ACC112 (cell line): ENCODE data around the gene OR2AG2.

Experiments
- H2AFZ ChIP-seq: fragments of 200-600 bp; sonication (generic); one replicate; pipeline ENCODE4 v1.6.0; 2017; ENCODE audit warnings: antibody characterized with exemption, low read length; ENCODE audit not compliant: unreplicated experiment
- H3K27ac ChIP-seq: fragments of 200-600 bp; sonication (generic); 2 replicates; pipeline ENCODE4 v1.5.1; 2014; ENCODE audit warnings: low read depth, mild to moderate bottlenecking, antibody characterized with exemption, low read length, moderate library complexity
- H3K27me3 ChIP-seq: fragments of 200-600 bp; sonication (generic); 2 replicates; pipeline ENCODE4 v1.6.1; 2014; ENCODE audit warnings: mild to moderate bottlenecking, antibody characterized with exemption, low read length, moderate library complexity, mixed read lengths; ENCODE audit not compliant: insufficient read depth
- H3K36me3 ChIP-seq: fragments of 200-600 bp; sonication (generic); 2 replicates; pipeline ENCODE4 v1.6.1; 2016; ENCODE audit warnings: mild to moderate bottlenecking, antibody characterized with exemption, low read length, moderate library complexity, mixed read lengths; ENCODE audit not compliant: insufficient read depth
- H3K4me1 ChIP-seq: fragments of 200-600 bp; sonication (generic); one replicate; pipeline ENCODE4 v1.6.1; 2016; ENCODE audit warnings: low read length, mixed read lengths; ENCODE audit not compliant: insufficient read depth, unreplicated experiment, control insufficient read depth
- H3K4me3 ChIP-seq: fragments of 200-600 bp; sonication (generic); 2 replicates; pipeline ENCODE4 v1.5.1; 2014; ENCODE audit warnings: mild to moderate bottlenecking, low read depth, low read length
- H3K79me2 ChIP-seq: fragments of 200-600 bp; sonication (generic); one replicate; pipeline ENCODE4 v1.6.0; 2016; ENCODE audit warnings: low read length; ENCODE audit not compliant: control insufficient read depth, unreplicated experiment, insufficient read depth

Gene OR2AG2

DNA sequence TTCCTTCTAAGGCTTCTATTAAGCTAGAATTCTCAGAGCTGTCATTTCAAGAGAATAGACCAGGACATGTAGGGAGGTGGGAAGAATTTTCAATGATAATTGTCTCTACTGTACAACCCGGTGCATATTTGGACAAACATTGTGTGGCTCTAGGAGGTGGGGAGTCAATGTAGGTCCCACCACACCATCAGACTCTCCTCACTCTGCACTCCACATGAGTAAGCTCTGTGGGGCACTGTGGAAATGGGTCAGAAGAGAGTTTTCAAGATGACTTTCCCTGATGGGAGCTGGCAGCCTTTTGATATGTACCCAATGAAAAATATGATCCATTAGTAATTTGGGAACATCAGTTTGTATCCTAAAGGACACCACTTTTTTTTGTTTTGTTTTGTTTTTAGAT, 33.2 kb downstream of the OR2AG2 start:
- no peaks in the 10 kb centered on the region for H3K36me3 ChIP-seq
- H3K4me1 ChIP-seq: no peaks in the 10 kb centered on the region
- no peaks in the 10 kb centered on the region for H3K79me2 ChIP-seq
- H3K27me3 ChIP-seq: peaks cover 56% of the 10 kb centered on the region
- H3K27ac ChIP-seq: no peak overlapping the region
- H2AFZ ChIP-seq: no peak overlapping the region
- H3K4me3 ChIP-seq: no peak overlapping the region

DNA sequence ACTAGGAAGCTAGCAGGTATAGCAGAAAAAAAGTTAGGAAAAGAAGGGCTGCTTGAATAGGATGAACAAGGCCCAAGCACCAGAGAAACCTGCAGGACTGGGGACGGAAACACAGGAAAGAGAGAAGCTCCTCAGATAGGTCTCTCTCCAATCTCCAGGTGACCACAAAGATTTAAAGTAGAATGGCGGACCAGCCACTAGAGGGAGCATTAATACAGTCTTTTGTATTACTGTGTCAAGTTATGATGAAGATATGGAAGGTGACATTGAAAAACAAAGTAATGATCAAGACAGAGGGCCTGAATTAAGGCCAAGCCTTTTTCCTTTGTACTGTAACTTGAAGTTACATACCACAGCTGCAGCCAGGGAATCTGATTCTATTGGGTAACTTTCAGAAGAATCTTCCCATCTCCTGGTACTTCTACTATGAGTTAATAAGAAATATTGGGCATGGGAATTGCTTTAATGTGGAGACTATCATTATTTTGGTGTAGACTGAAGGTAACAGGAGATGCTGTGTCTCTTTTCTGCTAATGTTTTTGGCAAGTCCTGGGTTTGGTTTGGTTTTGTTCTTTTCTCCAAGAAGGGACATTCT, 33.8 kb downstream of the OR2AG2 start:
- Histone ChIP-seq H3K36me3 (no peaks in the 10 kb centered on the region), H3K27me3 (peaks cover 57% of the 10 kb centered on the region), H2AFZ (no peak overlapping the region), H3K79me2 (no peaks in the 10 kb centered on the region), H3K27ac (no peak overlapping the region), H3K4me3 (no peak overlapping the region), H3K4me1 (no peaks in the 10 kb centered on the region)

- no peaks in the 10 kb centered on the region for H3K4me1 ChIP-seq
- peaks cover 52% of the 10 kb centered on the region for H3K27me3 ChIP-seq
- H3K4me3 ChIP-seq: no peak overlapping the region
- H3K79me2 ChIP-seq: no peaks in the 10 kb centered on the region
- no peak overlapping the region for H2AFZ ChIP-seq
- H3K27ac ChIP-seq: no peak overlapping the region
- no peaks in the 10 kb centered on the region for H3K36me3 ChIP-seq
Observed at GRCh38 chr11:6736495-6737121, 35.2 kb downstream of the OR2AG2 start.

DNA sequence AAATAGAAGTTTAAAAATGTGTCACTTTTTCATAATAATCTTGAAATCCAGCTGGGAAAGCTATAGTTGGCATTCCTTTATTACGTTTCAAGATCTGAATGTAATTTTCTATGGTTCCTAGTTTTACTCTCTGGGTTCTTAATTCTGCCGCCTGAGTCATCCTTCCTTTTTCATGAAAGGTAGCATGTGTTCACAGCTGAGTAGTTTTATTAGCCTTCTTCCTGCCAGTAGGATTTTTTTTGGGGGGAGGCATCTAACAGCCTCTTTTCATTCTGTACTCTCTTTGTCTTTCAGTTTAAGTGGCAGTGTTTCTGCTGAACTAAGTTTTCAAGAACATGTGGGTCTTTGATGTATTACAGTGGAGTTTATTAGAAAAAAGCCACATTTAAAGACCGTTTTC, 36.5 kb downstream of the OR2AG2 start:
- Histone ChIP-seq H3K79me2 (no peaks in the 10 kb centered on the region), H3K4me1 (no peaks in the 10 kb centered on the region), H3K4me3 (no peak overlapping the region), H2AFZ (no peak overlapping the region), H3K27me3 (peaks cover 50% of the 10 kb centered on the region), H3K36me3 (no peaks in the 10 kb centered on the region), H3K27ac (no peak overlapping the region)

- H3K36me3 ChIP-seq: no peaks in the 10 kb centered on the region
- H3K27me3 ChIP-seq: peaks cover 46% of the 10 kb centered on the region
- no peaks in the 10 kb centered on the region for H3K79me2 ChIP-seq
- H3K4me3 ChIP-seq: no peak overlapping the region
- H2AFZ ChIP-seq: no peak overlapping the region
- no peak overlapping the region for H3K27ac ChIP-seq
- H3K4me1 ChIP-seq: no peaks in the 10 kb centered on the region
Observed at GRCh38 chr11:6734616-6735015, 37.2 kb downstream of the OR2AG2 start.

DNA sequence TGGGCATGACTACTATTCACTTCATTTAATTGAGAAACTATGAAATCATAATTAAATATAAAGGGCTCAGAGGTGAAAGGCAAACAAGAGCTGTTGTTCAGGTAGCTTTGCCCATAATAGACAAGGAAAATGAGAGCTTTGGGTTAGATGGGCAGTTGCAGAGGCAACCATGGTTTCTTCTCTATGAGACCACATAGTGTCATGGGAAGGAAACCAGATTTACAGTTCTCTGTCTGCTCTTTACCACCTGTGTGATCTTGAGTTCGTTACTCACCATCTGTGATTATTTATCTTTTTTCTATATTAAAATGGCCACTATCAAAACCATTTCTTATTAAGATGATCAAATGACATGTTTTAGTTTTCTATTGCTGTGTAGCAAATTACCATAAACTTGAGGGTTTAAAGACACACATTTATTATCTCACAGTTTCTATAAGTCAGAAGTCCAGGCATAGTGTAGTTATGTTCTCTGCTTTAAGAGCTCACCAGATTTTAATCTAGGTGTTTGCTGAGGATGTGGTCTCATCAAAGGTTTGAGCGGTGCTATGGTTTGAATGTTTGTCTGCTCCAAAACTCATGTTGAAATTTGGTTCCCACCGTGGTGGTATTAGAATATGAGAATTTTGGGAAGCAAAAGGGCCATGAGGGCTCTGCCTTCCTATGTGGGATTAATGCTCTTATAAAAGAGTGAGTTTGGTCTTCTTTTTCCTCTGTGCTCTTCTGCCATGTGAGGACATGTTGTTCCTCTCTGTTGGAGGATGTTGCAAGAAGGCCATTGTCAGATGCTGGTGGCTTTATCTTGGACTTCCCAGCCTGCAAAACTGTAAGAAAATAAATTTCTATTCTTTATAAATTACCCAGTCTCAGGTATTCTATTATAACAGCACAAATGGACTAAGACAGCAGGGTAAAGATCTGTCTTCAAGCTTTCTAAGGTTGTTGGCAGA, 38.2 kb downstream of the OR2AG2 start:
- H3K4me1 ChIP-seq: no peaks in the 10 kb centered on the region
- H3K27me3 ChIP-seq: peaks cover 50% of the 10 kb centered on the region
- H3K27ac ChIP-seq: no peak overlapping the region
- H3K36me3 ChIP-seq: no peaks in the 10 kb centered on the region
- no peaks in the 10 kb centered on the region for H3K79me2 ChIP-seq
- no peak overlapping the region for H2AFZ ChIP-seq
- no peak overlapping the region for H3K4me3 ChIP-seq

GRCh38 chr11:6727971-6728760, 43.6 kb downstream of the OR2AG2 start:
- no peak overlapping the region for H2AFZ ChIP-seq
- no peaks in the 10 kb centered on the region for H3K4me1 ChIP-seq
- H3K27me3 ChIP-seq: peaks cover 60% of the 10 kb centered on the region
- no peaks in the 10 kb centered on the region for H3K36me3 ChIP-seq
- no peak overlapping the region for H3K4me3 ChIP-seq
- no peaks in the 10 kb centered on the region for H3K79me2 ChIP-seq
- no peak overlapping the region for H3K27ac ChIP-seq

DNA sequence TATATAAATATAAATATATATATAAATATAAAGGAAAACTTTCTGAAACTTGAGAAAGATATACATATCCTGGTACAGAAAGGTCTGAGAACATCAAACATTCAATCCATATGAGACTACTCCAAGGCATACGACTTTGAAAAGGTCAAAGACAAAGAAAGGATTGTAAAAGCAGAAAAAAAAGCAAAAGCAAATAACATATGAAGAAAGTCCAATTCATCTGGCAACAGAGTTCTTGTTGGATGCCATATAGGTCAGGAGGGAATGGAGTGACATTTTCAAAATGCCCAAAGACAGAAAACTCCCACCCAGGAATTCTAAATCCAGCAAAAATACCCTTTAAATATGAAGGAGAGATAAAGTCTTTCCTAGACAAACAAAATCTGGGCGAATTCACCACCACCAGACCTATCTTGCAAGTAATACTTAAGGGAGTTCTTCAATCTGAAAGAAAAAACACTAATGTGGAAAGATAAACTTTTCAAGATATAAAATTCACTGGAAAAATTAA, 46.3 kb downstream of the OR2AG2 start:
- H3K4me1 ChIP-seq: no peaks in the 10 kb centered on the region
- no peaks in the 10 kb centered on the region for H3K79me2 ChIP-seq
- no peaks in the 10 kb centered on the region for H3K36me3 ChIP-seq
- no peak overlapping the region for H3K27ac ChIP-seq
- no peak overlapping the region for H2AFZ ChIP-seq
- H3K4me3 ChIP-seq: no peak overlapping the region
- H3K27me3 ChIP-seq: peaks cover 86% of the 10 kb centered on the region

DNA sequence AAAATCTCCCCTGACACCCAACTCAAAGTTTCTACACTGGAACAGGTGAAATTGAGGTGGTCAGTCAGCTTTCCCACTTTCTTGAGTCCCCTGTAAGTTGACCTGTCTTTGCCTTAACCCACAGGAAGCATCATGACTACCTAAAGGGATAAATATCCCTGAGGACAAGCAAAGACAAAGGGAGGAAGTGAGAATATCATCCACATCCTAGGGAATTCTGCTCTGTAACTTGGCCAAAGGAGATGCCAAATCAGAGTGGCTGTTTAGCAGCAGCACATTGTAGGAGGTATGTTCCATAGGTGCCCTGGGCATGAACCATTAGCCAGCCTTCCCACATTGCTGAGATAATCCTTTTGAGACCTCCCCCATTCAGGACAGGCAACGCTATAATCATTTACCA, 47.8 kb downstream of the OR2AG2 start:
- no peaks in the 10 kb centered on the region for H3K36me3 ChIP-seq
- no peaks in the 10 kb centered on the region for H3K79me2 ChIP-seq
- H3K27ac ChIP-seq: no peak overlapping the region

DNA sequence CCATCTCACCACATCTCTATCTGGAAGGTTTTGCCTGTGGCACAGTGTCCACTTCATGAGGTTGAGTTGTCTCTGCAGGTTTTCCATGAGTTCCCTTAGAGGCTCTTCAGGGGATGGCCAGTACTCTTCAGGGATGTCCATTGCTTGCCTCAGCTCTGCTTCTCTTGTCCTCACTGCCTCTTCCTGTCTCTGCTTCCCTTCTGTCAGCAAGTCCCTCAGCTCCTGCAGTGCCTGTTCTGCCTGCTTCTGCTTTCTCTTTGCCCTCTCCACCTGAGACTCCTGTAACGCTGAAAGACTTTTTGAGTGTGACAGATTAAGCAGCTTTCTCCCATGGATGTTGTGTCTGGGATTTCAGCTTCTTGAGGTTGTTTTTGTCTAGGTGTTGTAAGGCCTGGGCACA, 50.4 kb downstream of the OR2AG2 start:
- H3K27me3 ChIP-seq: peaks cover 94% of the 10 kb centered on the region
- H3K27ac ChIP-seq: no peak overlapping the region
- no peaks in the 10 kb centered on the region for H3K36me3 ChIP-seq
- H3K4me1 ChIP-seq: no peaks in the 10 kb centered on the region
- no peak overlapping the region for H3K4me3 ChIP-seq
- H3K79me2 ChIP-seq: no peaks in the 10 kb centered on the region
- no peak overlapping the region for H2AFZ ChIP-seq

More for the DNA sequence above, 47.8 kb downstream of the OR2AG2 start:
- no peaks in the 10 kb centered on the region for H3K4me1 ChIP-seq
- H2AFZ ChIP-seq: no peak overlapping the region
- H3K27me3 ChIP-seq: peaks cover 94% of the 10 kb centered on the region
- H3K4me3 ChIP-seq: no peak overlapping the region
